Effector memory CD8-positive, alpha-beta T cell (primary cell): Measurements from ENCODE around the gene PIK3IP1.

ENCODE experiments used
- ATAC-seq: fragments of 150-1000 bp; cut with Tn5 transposase; replicated peaks from 2 replicates; pipeline ENCODE4 v1.10.0; 2021; ENCODE audit warnings: mild to moderate bottlenecking, moderate library complexity
- DNase-seq, 3 experiments: peaks; one replicate each; pipeline ENCODE4 v3.0.0; 2021
- H3K27ac Mint-ChIP-seq, 2 donors: one replicate each; pipeline ENCODE4 v1.8.0; 2022; ENCODE audit warnings: mild to moderate bottlenecking in 2 of 2, mixed read lengths in 2 of 2, moderate library complexity in 2 of 2
- H3K27me3 Mint-ChIP-seq, 2 donors: one replicate each; pipeline ENCODE4 v1.8.0; 2022; ENCODE audit warnings: mixed read lengths in 2 of 2
- H3K36me3 Mint-ChIP-seq: one replicate; pipeline ENCODE4 v1.8.0; 2022; ENCODE audit warnings: mild to moderate bottlenecking, moderate library complexity, mixed read lengths; ENCODE audit not compliant: insufficient read depth
- H3K4me1 Mint-ChIP-seq, 2 donors: one replicate each; pipeline ENCODE4 v1.8.0; 2022; ENCODE audit warnings: low read depth in 2 of 2, mixed read lengths in 2 of 2
- H3K4me3 Mint-ChIP-seq, 2 donors: one replicate each; pipeline ENCODE4 v1.8.0; 2022; ENCODE audit warnings: mild to moderate bottlenecking in 2 of 2, mixed read lengths in 2 of 2, moderate library complexity in 2 of 2
- H3K9me3 Mint-ChIP-seq, 2 donors: one replicate each; pipeline ENCODE4 v1.8.0; 2022; ENCODE audit warnings: mixed read lengths in 2 of 2

Gene PIK3IP1

GRCh38 chr22:31295831-31296657, 3.8 kb upstream of the PIK3IP1 start:
- H3K9me3 Mint-ChIP-seq: no peaks in the 10 kb centered on the region
- DNase-seq (no peak), ATAC-seq (no peak)
- peaks cover 32% of the 10 kb centered on the region for H3K36me3 Mint-ChIP-seq
- H3K4me1 Mint-ChIP-seq: peaks cover 24 to 45% of the 10 kb centered on the region in 2 donors
- no peaks in the 10 kb centered on the region for H3K27me3 Mint-ChIP-seq
- H3K4me3 Mint-ChIP-seq: no peak overlapping the region
- peak overlapping the region in 1 of 2 donors; percentile 56 for H3K27ac Mint-ChIP-seq

GRCh38 chr22:31295360-31295759, 3.1 kb upstream of the PIK3IP1 start:
- ATAC-seq (no peak), DNase-seq (no peak)
- H3K9me3 Mint-ChIP-seq: no peaks in the 10 kb centered on the region
- H3K27ac Mint-ChIP-seq: no peak overlapping the region
- no peaks in the 10 kb centered on the region for H3K27me3 Mint-ChIP-seq
- peaks cover 26 to 45% of the 10 kb centered on the region in 2 donors for H3K4me1 Mint-ChIP-seq
- H3K36me3 Mint-ChIP-seq: peaks cover 38% of the 10 kb centered on the region
- no peak overlapping the region for H3K4me3 Mint-ChIP-seq

GRCh38 chr22:31291481-31292235, 630 bp downstream of the PIK3IP1 start:
- Mint-ChIP-seq H3K27me3 (no peaks in the 10 kb centered on the region), H3K4me3 (peak overlapping the region; percentile 93 to 96), H3K9me3 (no peaks in the 10 kb centered on the region), H3K36me3 (peaks cover 68% of the 10 kb centered on the region), H3K27ac (peak overlapping the region; percentile 99 to 100), H3K4me1 (peaks cover 54% of the 10 kb centered on the region in 2 donors)
- ATAC-seq: no peak
- DNase-seq: peak in 1 of 3 experiments; percentile 46

- Mint-ChIP-seq H3K27me3 (no peaks in the 10 kb centered on the region), H3K4me1 (peaks cover 54 to 55% of the 10 kb centered on the region in 2 donors), H3K9me3 (no peaks in the 10 kb centered on the region), H3K27ac (peak overlapping the region; percentile 99 to 100), H3K4me3 (peak overlapping the region; percentile 93 to 96), H3K36me3 (peaks cover 77% of the 10 kb centered on the region)
- ATAC-seq (peak; percentile 77), DNase-seq (peak; percentile 93 to 95 (median 95))
These were observed 1.5 kb downstream of the PIK3IP1 start for GRCh38 chr22:31290494-31291471.

GRCh38 chr22:31289344-31289743, 2.9 kb downstream of the PIK3IP1 start:
- peak overlapping the region; percentile 99 to 100 for H3K27ac Mint-ChIP-seq
- peaks cover 56 to 64% of the 10 kb centered on the region in 2 donors for H3K4me1 Mint-ChIP-seq
- DNase-seq: no peak
- no peaks in the 10 kb centered on the region for H3K27me3 Mint-ChIP-seq
- no peak for ATAC-seq
- H3K4me3 Mint-ChIP-seq: peak overlapping the region; percentile 93 to 96
- peaks cover 92% of the 10 kb centered on the region for H3K36me3 Mint-ChIP-seq
- no peaks in the 10 kb centered on the region for H3K9me3 Mint-ChIP-seq

- Mint-ChIP-seq H3K36me3 (peaks cover 98% of the 10 kb centered on the region), H3K9me3 (no peaks in the 10 kb centered on the region), H3K4me3 (peak overlapping the region; percentile 93 to 96), H3K4me1 (peaks cover 59 to 65% of the 10 kb centered on the region in 2 donors), H3K27ac (peak overlapping the region; percentile 99 to 100), H3K27me3 (no peaks in the 10 kb centered on the region)
- no peak for ATAC-seq
- no peak for DNase-seq
These were observed 3.6 kb downstream of the PIK3IP1 start for GRCh38 chr22:31288496-31289240.

- peak overlapping the region; percentile 99 to 100 for H3K27ac Mint-ChIP-seq
- no peak for ATAC-seq
- no peaks in the 10 kb centered on the region for H3K27me3 Mint-ChIP-seq
- H3K4me3 Mint-ChIP-seq: peak overlapping the region; percentile 83 to 93
- no peak for DNase-seq
- H3K36me3 Mint-ChIP-seq: peaks cover 100% of the 10 kb centered on the region
- peaks cover 58 to 68% of the 10 kb centered on the region in 2 donors for H3K4me1 Mint-ChIP-seq
- no peaks in the 10 kb centered on the region for H3K9me3 Mint-ChIP-seq
These were observed 4.3 kb downstream of the PIK3IP1 start for GRCh38 chr22:31287818-31288495.

GRCh38 chr22:31286360-31287255, 5.7 kb downstream of the PIK3IP1 start:
- peak; percentile 54 to 58 (median 54) for DNase-seq
- H3K4me1 Mint-ChIP-seq: peaks cover 52 to 66% of the 10 kb centered on the region in 2 donors
- no peaks in the 10 kb centered on the region for H3K27me3 Mint-ChIP-seq
- peak; percentile 42 for ATAC-seq
- peak overlapping the region; percentile 99 to 100 for H3K27ac Mint-ChIP-seq
- H3K9me3 Mint-ChIP-seq: no peaks in the 10 kb centered on the region
- peaks cover 100% of the 10 kb centered on the region for H3K36me3 Mint-ChIP-seq
- peak overlapping the region; percentile 83 to 93 for H3K4me3 Mint-ChIP-seq

- H3K4me1 Mint-ChIP-seq: peaks cover 56 to 70% of the 10 kb centered on the region in 2 donors
- no peaks in the 10 kb centered on the region for H3K9me3 Mint-ChIP-seq
- H3K4me3 Mint-ChIP-seq: peak overlapping the region; percentile 83 to 93
- peak overlapping the region; percentile 99 to 100 for H3K27ac Mint-ChIP-seq
- ATAC-seq (no peak), DNase-seq (no peak)
- H3K36me3 Mint-ChIP-seq: peaks cover 100% of the 10 kb centered on the region
- H3K27me3 Mint-ChIP-seq: no peaks in the 10 kb centered on the region
These were observed 7.8 kb downstream of the PIK3IP1 start for GRCh38 chr22:31284281-31285155.

- Mint-ChIP-seq H3K4me3 (no peak overlapping the region), H3K9me3 (no peaks in the 10 kb centered on the region), H3K27me3 (no peaks in the 10 kb centered on the region), H3K4me1 (peaks cover 63 to 71% of the 10 kb centered on the region in 2 donors), H3K27ac (peak overlapping the region; percentile 80 to 100), H3K36me3 (peaks cover 100% of the 10 kb centered on the region)
- ATAC-seq (no peak), DNase-seq (no peak)
These were observed 9.4 kb downstream of the PIK3IP1 start for GRCh38 chr22:31282748-31283468.
